Neutrophil (primary cell): Measurements from ENCODE around the gene TMEM179.

Experiments
- H3K27ac ChIP-seq: fragments of 200-600 bp; sonication (generic); 2 replicates; pipeline ENCODE4 v1.5.1; 2016; ENCODE audit warnings: mild to moderate bottlenecking, moderate library complexity
- H3K27me3 ChIP-seq: fragments of 200-600 bp; sonication (generic); 2 replicates; pipeline ENCODE4 v1.6.0; 2016; ENCODE audit warnings: mild to moderate bottlenecking
- H3K36me3 ChIP-seq: fragments of 200-600 bp; sonication (generic); 2 replicates; pipeline ENCODE4 v1.5.1; 2017
- H3K4me1 ChIP-seq, 2 experiments: fragments of 200-600 bp in 1 of 2; sonication (generic) in 1 of 2; 1 replicate in 1 of 2; 2 replicates in 1 of 2; pipeline versions ENCODE4 v1.5.1 to v1.6.1; 2013 to 2016; ENCODE audit warnings: low read depth in 1 of 2, low read length in 1 of 2, mild to moderate bottlenecking in 1 of 2, moderate library complexity in 1 of 2; ENCODE audit not compliant: control insufficient read depth in 1 of 2, insufficient read depth in 1 of 2
- H3K4me3 ChIP-seq, 2 experiments: fragments of 200-600 bp in 1 of 2; sonication (generic) in 1 of 2; 1 replicate in 1 of 2; 2 replicates in 1 of 2; pipeline ENCODE4 v1.5.1; 2013 to 2016; ENCODE audit warnings: low read depth in 1 of 2, low read length in 1 of 2, mild to moderate bottlenecking in 1 of 2, moderate library complexity in 1 of 2
- H3K9me3 ChIP-seq: fragments of 200-600 bp; sonication (generic); 2 replicates; pipeline ENCODE4 v1.5.1; 2016
- CTCF ChIP-seq: fragments of 200-600 bp; sonication (generic); IDR thresholded peaks from 2 replicates; pipeline ENCODE4 v1.5.1; 2016; ENCODE audit warnings: antibody characterized with exemption

Gene TMEM179

GRCh38 chr14:104624939-104625338 is 20.4 kb upstream of the TMEM179 start:
- Histone ChIP-seq H3K4me3 (no peak overlapping the region), H3K27ac (no peak overlapping the region), H3K4me1 (no peaks in the 10 kb centered on the region), H3K36me3 (no peaks in the 10 kb centered on the region), H3K27me3 (peaks cover 26% of the 10 kb centered on the region), H3K9me3 (no peaks in the 10 kb centered on the region)
- no peak for TF ChIP-seq CTCF

GRCh38 chr14:104614126-104614812 is 9.7 kb upstream of the TMEM179 start:
- TF ChIP-seq CTCF: no peak
- H3K4me3 ChIP-seq: no peak overlapping the region
- no peaks in the 10 kb centered on the region for H3K36me3 ChIP-seq
- peaks cover 50% of the 10 kb centered on the region for H3K27me3 ChIP-seq
- no peaks in the 10 kb centered on the region for H3K4me1 ChIP-seq
- no peak overlapping the region for H3K27ac ChIP-seq
- H3K9me3 ChIP-seq: no peaks in the 10 kb centered on the region

GRCh38 chr14:104611881-104612280 is 7.3 kb upstream of the TMEM179 start:
- no peak overlapping the region for H3K27ac ChIP-seq
- H3K4me3 ChIP-seq: no peak overlapping the region
- H3K27me3 ChIP-seq: peaks cover 42% of the 10 kb centered on the region
- no peaks in the 10 kb centered on the region for H3K4me1 ChIP-seq
- no peak for TF ChIP-seq CTCF
- no peaks in the 10 kb centered on the region for H3K36me3 ChIP-seq
- no peaks in the 10 kb centered on the region for H3K9me3 ChIP-seq

- Histone ChIP-seq H3K27me3 (peaks cover 48% of the 10 kb centered on the region), H3K4me1 (no peaks in the 10 kb centered on the region), H3K9me3 (no peaks in the 10 kb centered on the region), H3K27ac (no peak overlapping the region), H3K4me3 (no peak overlapping the region), H3K36me3 (no peaks in the 10 kb centered on the region)
- TF ChIP-seq CTCF: no peak
These were observed 6.3 kb upstream of the TMEM179 start for GRCh38 chr14:104610749-104611310.

GRCh38 chr14:104609666-104610065 is 5.1 kb upstream of the TMEM179 start:
- Histone ChIP-seq H3K36me3 (no peaks in the 10 kb centered on the region), H3K9me3 (no peaks in the 10 kb centered on the region), H3K27ac (no peak overlapping the region), H3K4me1 (no peaks in the 10 kb centered on the region), H3K27me3 (peaks cover 54% of the 10 kb centered on the region), H3K4me3 (no peak overlapping the region)
- TF ChIP-seq CTCF: no peak
